Measurements from ENCODE around the gene LZTFL1.

LZTFL1 gene

GRCh38 chr3:45777746-45778386 is 64.1 kb downstream of the LZTFL1 start:
- H2AFZ ChIP-seq (ENCODE audit: low read depth, low read length, severe bottlenecking), result no peak overlapping the region
- H3F3A ChIP-seq (ENCODE audit: insufficient read depth), result no peaks in the 10 kb centered on the region
- H3K36me3 ChIP-seq (ENCODE audit: low read length), result no peaks in the 10 kb centered on the region
- H3K9ac ChIP-seq (ENCODE audit: low read length), result no peak overlapping the region
- H4K20me1 ChIP-seq (ENCODE audit: low read depth, low read length), result no peaks in the 10 kb centered on the region
- H3K4me3 ChIP-seq (ENCODE audit: insufficient read depth, low read length, poor library complexity, severe bottlenecking), result no peak overlapping the region
- H3K79me2 ChIP-seq (ENCODE audit: insufficient read depth, low read length), result no peaks in the 10 kb centered on the region
- no peak overlapping the region for H3K4me2 ChIP-seq (ENCODE audit: low read depth, low read length, poor library complexity, severe bottlenecking)
- H3K27ac ChIP-seq (ENCODE audit: low read depth, low read length), result no peak overlapping the region
- TF ChIP-seq CTCF (IDR thresholded peaks at IDR 0.05; ENCODE audit: insufficient read depth, low read length, poor library complexity, severe bottlenecking), result no peak
- no peak for TF ChIP-seq EZH2phosphoT487 (conservative IDR thresholded peaks at IDR 0.05; ENCODE audit: low read length)
- H3K27me3 ChIP-seq (ENCODE audit: low read length), result no peaks in the 10 kb centered on the region
- H3K9me3 ChIP-seq (ENCODE audit: insufficient read depth, low read length), result no peaks in the 10 kb centered on the region
- no peaks in the 10 kb centered on the region for H3K9me2 ChIP-seq (replicated peaks; ENCODE audit: insufficient read depth, low read length)

GRCh38 chr3:45777111-45777745 is 64.7 kb downstream of the LZTFL1 start:
- H2AFZ ChIP-seq (ENCODE audit: low read depth, low read length, severe bottlenecking), result no peak overlapping the region
- H3K9ac ChIP-seq (ENCODE audit: low read length), result no peak overlapping the region
- H3K9me3 ChIP-seq (ENCODE audit: insufficient read depth, low read length), result no peaks in the 10 kb centered on the region
- no peaks in the 10 kb centered on the region for H3F3A ChIP-seq (ENCODE audit: insufficient read depth)
- no peaks in the 10 kb centered on the region for H3K36me3 ChIP-seq (ENCODE audit: low read length)
- no peak for TF ChIP-seq CTCF (IDR thresholded peaks at IDR 0.05; ENCODE audit: insufficient read depth, low read length, poor library complexity, severe bottlenecking)
- H3K4me3 ChIP-seq (ENCODE audit: insufficient read depth, low read length, poor library complexity, severe bottlenecking), result no peak overlapping the region
- no peak overlapping the region for H3K27ac ChIP-seq (ENCODE audit: low read depth, low read length)
- H3K9me2 ChIP-seq (replicated peaks; ENCODE audit: insufficient read depth, low read length), result no peaks in the 10 kb centered on the region
- H3K4me2 ChIP-seq (ENCODE audit: low read depth, low read length, poor library complexity, severe bottlenecking), result no peak overlapping the region
- no peaks in the 10 kb centered on the region for H4K20me1 ChIP-seq (ENCODE audit: low read depth, low read length)
- no peaks in the 10 kb centered on the region for H3K79me2 ChIP-seq (ENCODE audit: insufficient read depth, low read length)
- H3K27me3 ChIP-seq (ENCODE audit: low read length), result no peaks in the 10 kb centered on the region

GRCh38 chr3:45776611-45777010 is 65.3 kb downstream of the LZTFL1 start:
- Histone ChIP-seq H3K9ac (ENCODE audit: low read length) (no peak overlapping the region), H3K9me2 (replicated peaks; ENCODE audit: insufficient read depth, low read length) (no peaks in the 10 kb centered on the region), H3K36me3 (ENCODE audit: low read length) (no peaks in the 10 kb centered on the region), H3K4me2 (ENCODE audit: low read depth, low read length, poor library complexity, severe bottlenecking) (no peak overlapping the region), H2AFZ (ENCODE audit: low read depth, low read length, severe bottlenecking) (no peak overlapping the region), H3K79me2 (ENCODE audit: insufficient read depth, low read length) (no peaks in the 10 kb centered on the region), H3K27me3 (ENCODE audit: low read length) (no peaks in the 10 kb centered on the region), H3K4me3 (ENCODE audit: insufficient read depth, low read length, poor library complexity, severe bottlenecking) (no peak overlapping the region), H3F3A (ENCODE audit: insufficient read depth) (no peaks in the 10 kb centered on the region), H3K9me3 (ENCODE audit: insufficient read depth, low read length) (no peaks in the 10 kb centered on the region), H3K27ac (ENCODE audit: low read depth, low read length) (no peak overlapping the region), H4K20me1 (ENCODE audit: low read depth, low read length) (no peaks in the 10 kb centered on the region)
- TF ChIP-seq CTCF (IDR thresholded peaks at IDR 0.05; ENCODE audit: insufficient read depth, low read length, poor library complexity, severe bottlenecking) (no peak), EZH2phosphoT487 (conservative IDR thresholded peaks at IDR 0.05; ENCODE audit: low read length) (no peak)

All from SU-DHL-6 (cell line).